A549 (cell line): ENCODE results near the gene WRNIP1.

Experiments used
- HOXA7 ChIP-seq: fragments of 250-450 bp; sonication (Bioruptor Pico); IDR thresholded peaks from 2 replicates; pipeline ENCODE4 v1.5.0; 2020; ENCODE audit warnings: mild to moderate bottlenecking, moderate library complexity
- MAX ChIP-seq: IDR thresholded peaks from 2 replicates; pipeline ENCODE4 v1.6.1; 2012
- POLR2A ChIP-seq: IDR thresholded peaks from 2 replicates; pipeline ENCODE4 v1.6.1; 2012; ENCODE audit warnings: mild to moderate bottlenecking, low read length
- POLR2AphosphoS2 ChIP-seq: conservative IDR thresholded peaks from 2 replicates; pipeline ENCODE4 v1.6.1; 2012; ENCODE audit warnings: low read length, improper control_type of control experiment, inconsistent platforms
- RCOR1 ChIP-seq: fragments of 150-350 bp; IDR thresholded peaks from 2 replicates; pipeline ENCODE4 v1.6.1; 2014; ENCODE audit warnings: antibody characterized with exemption, low read length, low read depth
- RFX5 ChIP-seq: fragments of 450-650 bp; IDR thresholded peaks from 2 replicates; pipeline ENCODE4 v1.7.1; 2014; ENCODE audit warnings: antibody characterized with exemption, mild to moderate bottlenecking, moderate library complexity
- TF ChIP-seq, protein P1 (sequence below): fragments of >200 bp; sonication (Bioruptor Twin); formaldehyde crosslinking; IDR thresholded peaks from 3 replicates; pipeline ENCODE4 v1.5.1; 2016

- no peak for TF ChIP-seq RCOR1
- TF ChIP-seq, protein P1, sequence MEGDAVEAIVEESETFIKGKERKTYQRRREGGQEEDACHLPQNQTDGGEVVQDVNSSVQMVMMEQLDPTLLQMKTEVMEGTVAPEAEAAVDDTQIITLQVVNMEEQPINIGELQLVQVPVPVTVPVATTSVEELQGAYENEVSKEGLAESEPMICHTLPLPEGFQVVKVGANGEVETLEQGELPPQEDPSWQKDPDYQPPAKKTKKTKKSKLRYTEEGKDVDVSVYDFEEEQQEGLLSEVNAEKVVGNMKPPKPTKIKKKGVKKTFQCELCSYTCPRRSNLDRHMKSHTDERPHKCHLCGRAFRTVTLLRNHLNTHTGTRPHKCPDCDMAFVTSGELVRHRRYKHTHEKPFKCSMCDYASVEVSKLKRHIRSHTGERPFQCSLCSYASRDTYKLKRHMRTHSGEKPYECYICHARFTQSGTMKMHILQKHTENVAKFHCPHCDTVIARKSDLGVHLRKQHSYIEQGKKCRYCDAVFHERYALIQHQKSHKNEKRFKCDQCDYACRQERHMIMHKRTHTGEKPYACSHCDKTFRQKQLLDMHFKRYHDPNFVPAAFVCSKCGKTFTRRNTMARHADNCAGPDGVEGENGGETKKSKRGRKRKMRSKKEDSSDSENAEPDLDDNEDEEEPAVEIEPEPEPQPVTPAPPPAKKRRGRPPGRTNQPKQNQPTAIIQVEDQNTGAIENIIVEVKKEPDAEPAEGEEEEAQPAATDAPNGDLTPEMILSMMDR: no peak
- TF ChIP-seq POLR2A: no peak
- no peak for TF ChIP-seq HOXA7 (CRISPR knock-in tag)
- no peak for TF ChIP-seq MAX
- TF ChIP-seq POLR2AphosphoS2: no peak
- no peak for TF ChIP-seq RFX5
Observed at GRCh38 chr6:2751871-2752270, 13.3 kb upstream of the WRNIP1 start.
